GM21825 (cell line): ENCODE results near the gene PCDHB15.
"Not testable (repeated sequence)": the region's sequence is repeated elsewhere in the genome, so short reads cannot be mapped to it uniquely, and the experiment has no call there.

Experiments used
- ATAC-seq: cut with Tn5 transposase; IDR thresholded peaks from one replicate; pipeline ENCODE4 v1.9.1; 2021; ENCODE audit warnings: mild to moderate bottlenecking, moderate library complexity; ENCODE audit not compliant: unreplicated experiment

The PCDHB15 gene

GRCh38 chr5:141246971-141247370, 1.8 kb downstream of the PCDHB15 start:
- not testable (repeated sequence) for ATAC-seq

GRCh38 chr5:141247434-141247833, 2.2 kb downstream of the PCDHB15 start:
- not testable (repeated sequence) for ATAC-seq

GRCh38 chr5:141250576-141250975, 5.4 kb downstream of the PCDHB15 start:
- ATAC-seq: no peak

- ATAC-seq: no peak
Measured at GRCh38 chr5:141258464-141258863, 13.3 kb downstream of the PCDHB15 start.

- ATAC-seq: no peak
Measured at GRCh38 chr5:141258948-141259347, 13.8 kb downstream of the PCDHB15 start.

- no peak for ATAC-seq
Measured at GRCh38 chr5:141260458-141261237, 15.5 kb downstream of the PCDHB15 start.

GRCh38 chr5:141261238-141261546, 16.0 kb downstream of the PCDHB15 start:
- ATAC-seq: no peak

GRCh38 chr5:141269195-141269594, 24.0 kb downstream of the PCDHB15 start:
- ATAC-seq: no peak

GRCh38 chr5:141272906-141273305, 27.7 kb downstream of the PCDHB15 start:
- ATAC-seq: no peak

GRCh38 chr5:141298376-141298775, 53.2 kb downstream of the PCDHB15 start:
- no peak for ATAC-seq
